GM13976 (cell line): ENCODE measurements around the gene TBC1D22A.

ENCODE experiments used
- DNase-seq: peaks from one replicate; pipeline ENCODE4 v3.0.0; 2012; ENCODE audit warnings: low spot score
- in situ Hi-C: fragments of 300-500 bp; cut with MboI; formaldehyde crosslinking; loops from one replicate; pipeline ENCODE4 v1.12.0; 2022; ENCODE audit warnings: low sequenced_read_pairs, mixed read lengths, inconsistent platforms; ENCODE audit not compliant: unreplicated experiment
- TF ChIP-seq, protein P1 (sequence below): IDR thresholded peaks from 2 replicates; pipeline ENCODE4 v1.5.1; 2012; ENCODE audit warnings: borderline replicate concordance, mild to moderate bottlenecking; ENCODE audit not compliant: insufficient read depth; ENCODE audit errors: extremely low read depth, missing control alignments, control extremely low read depth

Gene TBC1D22A

DNA sequence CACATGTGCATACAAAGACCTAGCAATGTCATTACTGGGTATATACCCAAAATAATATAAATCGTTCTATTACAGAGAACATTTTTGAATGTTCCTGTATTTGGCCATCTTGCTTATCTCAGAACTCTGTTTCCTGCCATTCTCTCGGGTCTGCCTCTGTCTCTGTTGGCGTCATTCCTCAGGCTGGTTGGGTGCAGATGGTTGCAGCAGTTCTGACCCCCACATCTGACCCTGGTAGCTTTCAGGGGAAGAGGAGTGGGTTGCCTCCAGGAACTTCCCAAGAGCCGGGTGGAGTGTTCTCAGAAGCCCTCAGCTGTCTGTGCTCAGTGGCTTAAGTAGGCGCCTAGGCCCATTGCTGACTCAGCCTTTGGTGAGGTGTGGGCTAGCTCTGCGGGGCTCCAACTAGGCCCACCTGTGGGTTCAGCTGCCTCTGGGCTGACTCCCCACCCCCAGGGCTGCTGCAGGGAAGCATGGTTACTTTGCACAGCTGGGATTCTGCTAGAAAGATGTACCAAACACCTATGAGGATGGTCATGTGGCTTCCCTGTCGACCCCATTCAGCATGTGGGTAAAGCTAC lies 114.0 kb downstream of the TBC1D22A start:
- TF ChIP-seq, protein P1, sequence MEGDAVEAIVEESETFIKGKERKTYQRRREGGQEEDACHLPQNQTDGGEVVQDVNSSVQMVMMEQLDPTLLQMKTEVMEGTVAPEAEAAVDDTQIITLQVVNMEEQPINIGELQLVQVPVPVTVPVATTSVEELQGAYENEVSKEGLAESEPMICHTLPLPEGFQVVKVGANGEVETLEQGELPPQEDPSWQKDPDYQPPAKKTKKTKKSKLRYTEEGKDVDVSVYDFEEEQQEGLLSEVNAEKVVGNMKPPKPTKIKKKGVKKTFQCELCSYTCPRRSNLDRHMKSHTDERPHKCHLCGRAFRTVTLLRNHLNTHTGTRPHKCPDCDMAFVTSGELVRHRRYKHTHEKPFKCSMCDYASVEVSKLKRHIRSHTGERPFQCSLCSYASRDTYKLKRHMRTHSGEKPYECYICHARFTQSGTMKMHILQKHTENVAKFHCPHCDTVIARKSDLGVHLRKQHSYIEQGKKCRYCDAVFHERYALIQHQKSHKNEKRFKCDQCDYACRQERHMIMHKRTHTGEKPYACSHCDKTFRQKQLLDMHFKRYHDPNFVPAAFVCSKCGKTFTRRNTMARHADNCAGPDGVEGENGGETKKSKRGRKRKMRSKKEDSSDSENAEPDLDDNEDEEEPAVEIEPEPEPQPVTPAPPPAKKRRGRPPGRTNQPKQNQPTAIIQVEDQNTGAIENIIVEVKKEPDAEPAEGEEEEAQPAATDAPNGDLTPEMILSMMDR: no peak
- DNase-seq: no peak
- in situ Hi-C loops: no loop called here

GRCh38 chr22:46878191-46878948 lies 115.9 kb downstream of the TBC1D22A start:
- in situ Hi-C loops: no loop called here
- TF ChIP-seq, protein P1: no peak
- DNase-seq: no peak

GRCh38 chr22:46879083-46879482 lies 116.6 kb downstream of the TBC1D22A start:
- TF ChIP-seq, protein P1: no peak
- in situ Hi-C loops: no loop called here

GRCh38 chr22:46881373-46882118 lies 119.1 kb downstream of the TBC1D22A start:
- in situ Hi-C loops: no loop called here
- DNase-seq: no peak
- TF ChIP-seq, protein P1: no peak

More at GRCh38 chr22:46879083-46879482, 116.6 kb downstream of the TBC1D22A start:
- DNase-seq: no peak

DNA sequence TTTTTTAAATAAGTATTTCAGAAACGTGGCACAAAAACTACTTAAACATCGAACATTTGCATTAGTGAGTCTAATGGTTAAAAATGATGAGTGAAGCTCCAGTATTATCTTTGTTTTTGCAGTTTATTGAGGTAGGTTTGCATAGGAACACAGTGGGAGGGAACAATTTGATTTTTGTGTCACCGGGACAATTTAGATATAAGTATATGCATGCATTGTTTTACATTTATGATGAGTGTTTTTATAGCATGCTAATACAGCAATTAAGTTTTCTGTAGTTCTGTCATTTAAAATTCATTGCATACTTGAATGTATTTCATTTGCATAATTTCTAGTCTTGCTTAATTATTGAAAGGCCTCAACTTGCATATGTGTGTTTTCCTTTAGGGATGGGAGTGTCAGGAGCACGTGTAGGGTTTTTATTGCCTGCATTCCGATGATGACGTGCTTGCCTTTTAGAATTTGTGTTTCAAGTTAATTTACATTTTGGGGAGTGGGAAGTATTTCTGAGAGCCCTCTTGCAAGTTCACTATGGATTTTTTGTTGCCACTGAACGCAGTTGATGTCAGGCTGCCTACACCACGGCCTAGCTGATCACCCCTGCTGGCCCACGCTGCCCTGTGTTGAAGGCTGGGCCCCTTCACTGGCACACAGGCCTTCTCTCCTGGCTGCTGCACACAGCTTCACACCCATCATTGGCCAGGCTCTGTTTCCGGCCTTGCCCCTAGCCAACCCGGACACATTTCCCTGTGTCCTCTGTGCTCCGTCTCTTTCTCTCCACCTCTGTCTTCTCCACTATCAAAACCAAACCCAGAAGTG lies 120.9 kb downstream of the TBC1D22A start:
- TF ChIP-seq, protein P1: no peak
- in situ Hi-C loops: no loop called here
- DNase-seq: no peak

GRCh38 chr22:46884365-46884764 lies 121.9 kb downstream of the TBC1D22A start:
- in situ Hi-C loops: no loop called here
- TF ChIP-seq, protein P1: no peak
- no peak for DNase-seq
